Measurements from ENCODE around the gene MARK3. TPM values are rescaled to one million over a fixed set of nuclear protein-coding genes. Genes with fewer than 3 reads are reported as not detected.
A peak's percentile ranks its signal among the peaks of the same experiment; 100 is the strongest.

The MARK3 gene
- polyA plus RNA-seq, 3 donors = 29.3 to 163 (median 44.7) TPM

DNA sequence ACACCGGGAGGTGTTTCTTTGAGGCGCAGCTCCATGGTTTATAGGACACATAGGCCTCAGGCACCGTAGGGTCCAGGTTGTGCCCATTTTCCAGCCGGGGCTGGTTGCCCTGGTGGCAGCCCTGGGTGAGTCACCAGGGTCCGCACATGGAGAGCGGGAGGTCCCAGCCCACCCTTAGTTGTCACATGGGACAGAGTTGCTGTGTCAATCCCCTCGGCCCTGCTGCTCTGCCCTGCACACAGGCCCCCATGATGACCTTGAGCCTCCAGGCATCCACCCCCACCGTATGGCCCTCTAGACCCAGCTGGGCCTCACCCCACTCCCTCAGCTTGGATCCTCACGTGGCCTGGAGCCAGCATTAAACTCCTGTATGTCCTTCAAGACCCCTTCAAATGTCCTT, 151.5 kb downstream of the MARK3 start:
- Histone ChIP-seq H3K79me2 (ENCODE audit: insufficient read depth, low read length) (no peaks in the 10 kb centered on the region), H2AFZ (ENCODE audit: insufficient read depth, low read depth, low read length, poor library complexity, severe bottlenecking) (no peak overlapping the region), H3K4me1 (ENCODE audit: control insufficient read depth in 1 of 2, insufficient read depth in 2 of 2, low read length in 2 of 2) (no peaks in the 10 kb centered on the region), H4K20me1 (ENCODE audit: insufficient read depth, low read length) (peaks cover 8% of the 10 kb centered on the region), H3K36me3 (replicated peaks in 1 of 2; ENCODE audit: control insufficient read depth in 1 of 2, insufficient read depth in 2 of 2, low read length in 2 of 2) (peaks cover 8 to 27% of the 10 kb centered on the region in 2 donors), H3K9me3 (replicated peaks in 1 of 2; ENCODE audit: control insufficient read depth in 1 of 2, insufficient read depth in 1 of 2, low read length in 2 of 2) (no peaks in the 10 kb centered on the region), H3K4me3 (replicated peaks in 1 of 3; ENCODE audit: low read depth in 2 of 3, low read length in 3 of 3) (no peak overlapping the region), H3K27me3 (ENCODE audit: control insufficient read depth in 2 of 2, insufficient read depth in 2 of 2, low read length in 2 of 2) (peaks cover 0 to 5% of the 10 kb centered on the region in 2 donors), H3K4me2 (replicated peaks; ENCODE audit: extremely low read depth, low read length, poor library complexity, severe bottlenecking) (no peak overlapping the region), H3K9ac (ENCODE audit: insufficient read depth, low read length, poor library complexity, severe bottlenecking) (no peak overlapping the region), H3K27ac (ENCODE audit: low read depth in 1 of 2, low read length in 2 of 2) (no peak overlapping the region)
- no peaks in the 10 kb centered on the region for H3K9me3 Mint-ChIP-seq
- H3K36me3 Mint-ChIP-seq = peaks cover 5 to 15% of the 10 kb centered on the region in 2 donors
- peak overlapping the region in 2 of 7 donors; percentile 53 to 59 for H3K27ac Mint-ChIP-seq
- peaks cover 3 to 35% (median 7%) of the 10 kb centered on the region in 3 donors for H3K27me3 Mint-ChIP-seq (ENCODE audit: low read depth in 3 of 3)
- H3K4me3 Mint-ChIP-seq = no peak overlapping the region
- no peaks in the 10 kb centered on the region for H3K4me1 Mint-ChIP-seq
- TF ChIP-seq, protein P1, sequence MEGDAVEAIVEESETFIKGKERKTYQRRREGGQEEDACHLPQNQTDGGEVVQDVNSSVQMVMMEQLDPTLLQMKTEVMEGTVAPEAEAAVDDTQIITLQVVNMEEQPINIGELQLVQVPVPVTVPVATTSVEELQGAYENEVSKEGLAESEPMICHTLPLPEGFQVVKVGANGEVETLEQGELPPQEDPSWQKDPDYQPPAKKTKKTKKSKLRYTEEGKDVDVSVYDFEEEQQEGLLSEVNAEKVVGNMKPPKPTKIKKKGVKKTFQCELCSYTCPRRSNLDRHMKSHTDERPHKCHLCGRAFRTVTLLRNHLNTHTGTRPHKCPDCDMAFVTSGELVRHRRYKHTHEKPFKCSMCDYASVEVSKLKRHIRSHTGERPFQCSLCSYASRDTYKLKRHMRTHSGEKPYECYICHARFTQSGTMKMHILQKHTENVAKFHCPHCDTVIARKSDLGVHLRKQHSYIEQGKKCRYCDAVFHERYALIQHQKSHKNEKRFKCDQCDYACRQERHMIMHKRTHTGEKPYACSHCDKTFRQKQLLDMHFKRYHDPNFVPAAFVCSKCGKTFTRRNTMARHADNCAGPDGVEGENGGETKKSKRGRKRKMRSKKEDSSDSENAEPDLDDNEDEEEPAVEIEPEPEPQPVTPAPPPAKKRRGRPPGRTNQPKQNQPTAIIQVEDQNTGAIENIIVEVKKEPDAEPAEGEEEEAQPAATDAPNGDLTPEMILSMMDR (IDR thresholded peaks at IDR 0.05) = no peak
- 95% methylated on average over 8 of the region's 9 CpGs for WGBS (ENCODE audit: insufficient coverage)
- intact Hi-C loops (cut with micrococcal nuclease) = no loop called here
- DNase-seq = no peak

DNA sequence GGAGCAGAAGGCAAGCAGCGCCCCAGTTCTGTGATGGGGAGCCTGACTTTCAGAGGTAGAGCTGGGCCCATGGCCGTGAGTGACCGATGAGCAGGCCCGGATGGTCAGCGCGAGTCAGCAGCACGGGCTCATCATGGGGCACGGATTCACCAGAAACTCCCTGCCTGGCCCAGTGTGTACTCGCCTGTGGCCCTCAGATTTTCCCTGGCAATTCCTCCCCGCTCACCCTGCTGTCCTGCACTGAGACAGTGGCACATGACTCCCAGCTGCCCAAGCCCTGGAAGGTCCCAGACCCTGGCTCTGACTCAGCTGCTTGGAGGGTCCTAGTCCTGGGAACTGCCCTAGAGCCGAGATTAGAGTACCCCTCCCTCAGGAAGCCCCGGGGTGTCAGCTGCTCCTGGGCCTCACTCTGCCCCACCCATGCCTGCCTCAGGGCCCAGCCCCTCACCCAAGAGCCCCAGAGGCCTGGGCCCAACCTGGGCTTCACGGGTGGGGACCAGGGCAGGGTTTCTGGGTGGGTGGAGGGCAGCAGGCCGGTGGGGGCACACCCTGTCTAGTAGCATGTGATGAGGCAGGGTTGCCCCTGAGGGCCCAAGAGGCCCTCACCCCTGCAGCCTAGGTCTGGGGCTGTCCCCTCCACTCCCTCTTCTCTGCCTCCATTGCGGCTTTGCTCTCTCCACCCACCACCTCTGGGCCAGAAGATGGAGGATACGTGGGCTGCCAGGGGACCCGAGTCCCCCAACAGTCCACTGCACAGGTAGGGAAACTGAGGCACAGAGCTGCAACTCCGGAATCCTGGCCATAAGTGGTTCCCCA, 152.2 kb downstream of the MARK3 start:
- Mint-ChIP-seq H3K4me1 (no peaks in the 10 kb centered on the region), H3K36me3 (peaks cover 5 to 10% of the 10 kb centered on the region in 2 donors), H3K27ac (no peak overlapping the region), H3K4me3 (no peak overlapping the region), H3K9me3 (no peaks in the 10 kb centered on the region), H3K27me3 (ENCODE audit: low read depth in 3 of 3) (peaks cover 3 to 40% (median 9%) of the 10 kb centered on the region in 3 donors)
- TF ChIP-seq, protein P1 (IDR thresholded peaks at IDR 0.05) = no peak
- Histone ChIP-seq H3K36me3 (replicated peaks in 1 of 2; ENCODE audit: control insufficient read depth in 1 of 2, insufficient read depth in 2 of 2, low read length in 2 of 2) (peaks cover 8 to 24% of the 10 kb centered on the region in 2 donors), H3K79me2 (ENCODE audit: insufficient read depth, low read length) (no peaks in the 10 kb centered on the region), H2AFZ (ENCODE audit: insufficient read depth, low read depth, low read length, poor library complexity, severe bottlenecking) (no peak overlapping the region), H3K9me3 (replicated peaks in 1 of 2; ENCODE audit: control insufficient read depth in 1 of 2, insufficient read depth in 1 of 2, low read length in 2 of 2) (no peaks in the 10 kb centered on the region), H4K20me1 (ENCODE audit: insufficient read depth, low read length) (peaks cover 10% of the 10 kb centered on the region), H3K9ac (ENCODE audit: insufficient read depth, low read length, poor library complexity, severe bottlenecking) (no peak overlapping the region), H3K27me3 (ENCODE audit: control insufficient read depth in 2 of 2, insufficient read depth in 2 of 2, low read length in 2 of 2) (peaks cover 0 to 5% of the 10 kb centered on the region in 2 donors), H3K4me2 (replicated peaks; ENCODE audit: extremely low read depth, low read length, poor library complexity, severe bottlenecking) (no peak overlapping the region), H3K4me1 (ENCODE audit: control insufficient read depth in 1 of 2, insufficient read depth in 2 of 2, low read length in 2 of 2) (no peaks in the 10 kb centered on the region), H3K27ac (ENCODE audit: low read depth in 1 of 2, low read length in 2 of 2) (no peak overlapping the region), H3K4me3 (replicated peaks in 1 of 3; ENCODE audit: low read depth in 2 of 3, low read length in 3 of 3) (no peak overlapping the region)
- intact Hi-C loops (cut with micrococcal nuclease) = no loop called here
- WGBS (ENCODE audit: insufficient coverage) = 92% methylated on average over 14 of the region's 18 CpGs
- no peak for DNase-seq

All from CD14-positive monocyte (primary cell).